Esophagus squamous epithelium (tissue), 5 donors: ENCODE results near the gene NSUN3. TPM values are rescaled to one million over a fixed set of nuclear protein-coding genes. Genes with fewer than 3 reads are reported as not detected.

Source experiments
- DNase-seq: peaks from one replicate; lab custom pipeline; 2025; lab: John Stamatoyannopoulos, UW
- H3K27ac ChIP-seq, 4 donors: fragments of 200-600 bp; sonication (generic); one replicate each; pipeline ENCODE4 v1.5.1; 2016 to 2019; ENCODE audit warnings: mild to moderate bottlenecking in 1 of 4
- H3K27me3 ChIP-seq, 4 donors: fragments of 200-600 bp; sonication (generic); 1 replicate in 3 of 4; 2 replicates in 1 of 4; pipeline versions ENCODE4 v1.5.1 to v1.6.0; 2017 to 2021; ENCODE audit warnings: antibody characterized with exemption in 1 of 4
- H3K36me3 ChIP-seq, 3 donors: fragments of 200-600 bp; sonication (generic); one replicate each; pipeline ENCODE4 v1.5.1; 2016 to 2019
- H3K4me1 ChIP-seq, 3 donors: fragments of 200-600 bp; sonication (generic); one replicate each; pipeline ENCODE4 v1.5.1; 2017 to 2019
- H3K4me3 ChIP-seq, 4 donors: fragments of 200-600 bp; sonication (generic); 1 replicate in 3 of 4; 2 replicates in 1 of 4; pipeline ENCODE4 v1.5.1; 2016 to 2019; ENCODE audit warnings: mild to moderate bottlenecking in 2 of 4, moderate library complexity in 1 of 4
- H3K9me3 ChIP-seq, 3 donors: fragments of 200-600 bp; sonication (generic); one replicate each; pipeline ENCODE4 v1.5.1; 2016 to 2019
- POLR2A ChIP-seq, 4 donors: fragments of 450-650 bp; IDR thresholded peaks; one replicate each; pipeline ENCODE4 v1.6.1; 2017; ENCODE audit warnings: antibody characterized with exemption in 4 of 4, mild to moderate bottlenecking in 4 of 4, moderate library complexity in 3 of 4
- WGBS, 2 donors: methylation state at CpG; one replicate each; pipeline ENCODE4 v1.1.5; 2018; 5-methylcytosine and 5-hydroxymethylcytosine counted together
- intact Hi-C: fragments of 100-400 bp; cut with DNase I; formaldehyde crosslinking; loops from one replicate; pipeline ENCODE4 v1.15.0; 2022
- total RNA-seq, 4 donors: library from RNA; depleted of rRNA; stranded (reverse); fragments of >200 nt; gene quantifications; one replicate each; pipeline ENCODE4 v1.1.0, GENCODE V29; 2016
- TF ChIP-seq, protein P1 (sequence below), 6 experiments: fragments of 450-650 bp in 4 of 6; fragments of 200-600 bp in 2 of 6; sonication (generic) in 2 of 6; IDR thresholded peaks; one replicate each; pipeline ENCODE4 v1.5.1; 2016 to 2019; ENCODE audit warnings: antibody characterized with exemption in 6 of 6, mild to moderate bottlenecking in 4 of 6, moderate library complexity in 4 of 6
- donor health status: DM: yes; HTN: yes; CAD: no.

The NSUN3 gene
- total RNA-seq, 4 donors from 2014 or later: 3.6 to 13.2 (median 6.7) TPM

GRCh38 chr3:94167796-94168195 lies 104.9 kb downstream of the NSUN3 start:
- Histone ChIP-seq H3K27me3 (no peaks in the 10 kb centered on the region), H3K27ac (no peak overlapping the region), H3K9me3 (no peaks in the 10 kb centered on the region), H3K4me3 (no peak overlapping the region), H3K36me3 (no peaks in the 10 kb centered on the region), H3K4me1 (no peaks in the 10 kb centered on the region)
- whole genome bisulfite sequencing, 2 donors: 19 to 32% methylated on average over 6 of the region's 6 CpGs
- intact Hi-C loops: no loop called here
- DNase-seq: no peak
- TF ChIP-seq, protein P1, sequence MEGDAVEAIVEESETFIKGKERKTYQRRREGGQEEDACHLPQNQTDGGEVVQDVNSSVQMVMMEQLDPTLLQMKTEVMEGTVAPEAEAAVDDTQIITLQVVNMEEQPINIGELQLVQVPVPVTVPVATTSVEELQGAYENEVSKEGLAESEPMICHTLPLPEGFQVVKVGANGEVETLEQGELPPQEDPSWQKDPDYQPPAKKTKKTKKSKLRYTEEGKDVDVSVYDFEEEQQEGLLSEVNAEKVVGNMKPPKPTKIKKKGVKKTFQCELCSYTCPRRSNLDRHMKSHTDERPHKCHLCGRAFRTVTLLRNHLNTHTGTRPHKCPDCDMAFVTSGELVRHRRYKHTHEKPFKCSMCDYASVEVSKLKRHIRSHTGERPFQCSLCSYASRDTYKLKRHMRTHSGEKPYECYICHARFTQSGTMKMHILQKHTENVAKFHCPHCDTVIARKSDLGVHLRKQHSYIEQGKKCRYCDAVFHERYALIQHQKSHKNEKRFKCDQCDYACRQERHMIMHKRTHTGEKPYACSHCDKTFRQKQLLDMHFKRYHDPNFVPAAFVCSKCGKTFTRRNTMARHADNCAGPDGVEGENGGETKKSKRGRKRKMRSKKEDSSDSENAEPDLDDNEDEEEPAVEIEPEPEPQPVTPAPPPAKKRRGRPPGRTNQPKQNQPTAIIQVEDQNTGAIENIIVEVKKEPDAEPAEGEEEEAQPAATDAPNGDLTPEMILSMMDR (IDR thresholded peaks at IDR 0.05): no peak
- TF ChIP-seq POLR2A (IDR thresholded peaks at IDR 0.05): no peak

- H3K36me3 ChIP-seq: no peaks in the 10 kb centered on the region
- no peak overlapping the region for H3K4me3 ChIP-seq
- intact Hi-C loops: no loop called here
- DNase-seq: no peak
- no peak for TF ChIP-seq POLR2A (IDR thresholded peaks at IDR 0.05)
- TF ChIP-seq, protein P1 (IDR thresholded peaks at IDR 0.05): no peak
- H3K4me1 ChIP-seq: no peaks in the 10 kb centered on the region
- H3K27ac ChIP-seq: no peak overlapping the region
- H3K27me3 ChIP-seq: no peaks in the 10 kb centered on the region
- H3K9me3 ChIP-seq: no peaks in the 10 kb centered on the region
Observed at GRCh38 chr3:94171954-94172353, 109.1 kb downstream of the NSUN3 start.

- no peak for DNase-seq
- no peaks in the 10 kb centered on the region for H3K27me3 ChIP-seq
- H3K4me3 ChIP-seq: no peak overlapping the region
- WGBS, 2 donors: 68 to 75% methylated on average over 3 of the region's 3 CpGs
- TF ChIP-seq, protein P1 (IDR thresholded peaks at IDR 0.05): no peak
- no peak for TF ChIP-seq POLR2A (IDR thresholded peaks at IDR 0.05)
- no peaks in the 10 kb centered on the region for H3K36me3 ChIP-seq
- no peaks in the 10 kb centered on the region for H3K4me1 ChIP-seq
- no peak overlapping the region for H3K27ac ChIP-seq
- intact Hi-C loops: no loop called here
- H3K9me3 ChIP-seq: no peaks in the 10 kb centered on the region
Observed at GRCh38 chr3:94172695-94173310, 109.9 kb downstream of the NSUN3 start.

GRCh38 chr3:94173673-94174434 lies 111.0 kb downstream of the NSUN3 start:
- intact Hi-C loops: no loop called here
- Histone ChIP-seq H3K27ac (no peak overlapping the region), H3K4me1 (no peaks in the 10 kb centered on the region), H3K36me3 (no peaks in the 10 kb centered on the region), H3K27me3 (no peaks in the 10 kb centered on the region), H3K9me3 (no peaks in the 10 kb centered on the region), H3K4me3 (no peak overlapping the region)
- TF ChIP-seq POLR2A (IDR thresholded peaks at IDR 0.05): no peak
- TF ChIP-seq, protein P1 (IDR thresholded peaks at IDR 0.05): no peak
- DNase-seq: no peak
- WGBS, 2 donors: 77 to 88% methylated on average over 2 of the region's 2 CpGs

GRCh38 chr3:94175677-94176076 lies 112.8 kb downstream of the NSUN3 start:
- H3K27me3 ChIP-seq: no peaks in the 10 kb centered on the region
- H3K4me1 ChIP-seq: no peaks in the 10 kb centered on the region
- no peaks in the 10 kb centered on the region for H3K36me3 ChIP-seq
- DNase-seq: no peak
- TF ChIP-seq, protein P1 (IDR thresholded peaks at IDR 0.05): no peak
- TF ChIP-seq POLR2A (IDR thresholded peaks at IDR 0.05): no peak
- no peak overlapping the region for H3K27ac ChIP-seq
- H3K4me3 ChIP-seq: no peak overlapping the region
- 90 to 94% methylated on average over 2 of the region's 2 CpGs for WGBS, 2 donors
- H3K9me3 ChIP-seq: no peaks in the 10 kb centered on the region
- intact Hi-C loops: no loop called here
